Measurements from ENCODE around the gene MS4A4E. TPM values are rescaled to one million over a fixed set of nuclear protein-coding genes. Genes with fewer than 3 reads are reported as not detected.

MS4A4E gene
- total RNA-seq, 1 donor from 2014 or later = not detected

DNA sequence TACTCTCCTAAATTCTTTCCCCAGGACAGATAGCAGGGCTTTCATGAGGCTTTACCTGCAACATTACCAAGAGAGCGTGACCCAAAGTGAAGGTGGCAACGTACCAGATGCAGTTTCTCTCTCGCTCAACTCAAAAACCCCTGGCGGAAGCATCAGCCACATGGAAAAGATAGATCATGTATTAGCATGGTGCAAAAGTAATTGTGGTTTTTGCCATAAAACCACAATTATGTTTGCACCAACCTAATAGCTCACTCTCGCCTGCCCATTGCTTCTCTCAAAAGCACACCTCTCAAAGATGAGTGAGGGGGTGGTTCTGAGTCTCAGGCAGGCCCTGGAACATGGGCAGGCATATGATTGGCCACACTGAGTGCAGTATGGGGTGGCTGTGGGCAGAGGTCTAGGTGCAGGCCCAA, 67.1 kb downstream of the MS4A4E start:
- Mint-ChIP-seq H3K27me3 (ENCODE audit: insufficient read depth, low read depth) (no peaks in the 10 kb centered on the region), H3K4me3 (no peak overlapping the region), H3K4me1 (no peaks in the 10 kb centered on the region), H3K36me3 (no peaks in the 10 kb centered on the region), H3K27ac (no peak overlapping the region), H3K9me3 (peaks cover 2% of the 10 kb centered on the region)
- no peaks in the 10 kb centered on the region for H3K36me3 ChIP-seq
- H3K9ac ChIP-seq = no peak overlapping the region
- no peaks in the 10 kb centered on the region for H3F3A ChIP-seq (ENCODE audit: low read depth)
- no peaks in the 10 kb centered on the region for H3K4me1 ChIP-seq
- TF ChIP-seq EZH2phosphoT487 (IDR thresholded peaks at IDR 0.05) (no peak), EZH2 (IDR thresholded peaks at IDR 0.05) (no peak)
- TF ChIP-seq, protein P1, sequence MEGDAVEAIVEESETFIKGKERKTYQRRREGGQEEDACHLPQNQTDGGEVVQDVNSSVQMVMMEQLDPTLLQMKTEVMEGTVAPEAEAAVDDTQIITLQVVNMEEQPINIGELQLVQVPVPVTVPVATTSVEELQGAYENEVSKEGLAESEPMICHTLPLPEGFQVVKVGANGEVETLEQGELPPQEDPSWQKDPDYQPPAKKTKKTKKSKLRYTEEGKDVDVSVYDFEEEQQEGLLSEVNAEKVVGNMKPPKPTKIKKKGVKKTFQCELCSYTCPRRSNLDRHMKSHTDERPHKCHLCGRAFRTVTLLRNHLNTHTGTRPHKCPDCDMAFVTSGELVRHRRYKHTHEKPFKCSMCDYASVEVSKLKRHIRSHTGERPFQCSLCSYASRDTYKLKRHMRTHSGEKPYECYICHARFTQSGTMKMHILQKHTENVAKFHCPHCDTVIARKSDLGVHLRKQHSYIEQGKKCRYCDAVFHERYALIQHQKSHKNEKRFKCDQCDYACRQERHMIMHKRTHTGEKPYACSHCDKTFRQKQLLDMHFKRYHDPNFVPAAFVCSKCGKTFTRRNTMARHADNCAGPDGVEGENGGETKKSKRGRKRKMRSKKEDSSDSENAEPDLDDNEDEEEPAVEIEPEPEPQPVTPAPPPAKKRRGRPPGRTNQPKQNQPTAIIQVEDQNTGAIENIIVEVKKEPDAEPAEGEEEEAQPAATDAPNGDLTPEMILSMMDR (IDR thresholded peaks at IDR 0.05) = no peak
- no peaks in the 10 kb centered on the region for H3K9me3 ChIP-seq (ENCODE audit: low read depth)
- no peak overlapping the region for H3K4me3 ChIP-seq
- no peak for DNase-seq (ENCODE audit: low spot score)
- no peaks in the 10 kb centered on the region for H4K20me1 ChIP-seq (ENCODE audit: low read depth)
- no peaks in the 10 kb centered on the region for H3K27me3 ChIP-seq
- no peaks in the 10 kb centered on the region for H3K79me2 ChIP-seq (ENCODE audit: low read depth)
- H3K4me2 ChIP-seq = no peak overlapping the region
- H3K27ac ChIP-seq = no peak overlapping the region
- H2AFZ ChIP-seq (replicated peaks) = no peak overlapping the region

DNA sequence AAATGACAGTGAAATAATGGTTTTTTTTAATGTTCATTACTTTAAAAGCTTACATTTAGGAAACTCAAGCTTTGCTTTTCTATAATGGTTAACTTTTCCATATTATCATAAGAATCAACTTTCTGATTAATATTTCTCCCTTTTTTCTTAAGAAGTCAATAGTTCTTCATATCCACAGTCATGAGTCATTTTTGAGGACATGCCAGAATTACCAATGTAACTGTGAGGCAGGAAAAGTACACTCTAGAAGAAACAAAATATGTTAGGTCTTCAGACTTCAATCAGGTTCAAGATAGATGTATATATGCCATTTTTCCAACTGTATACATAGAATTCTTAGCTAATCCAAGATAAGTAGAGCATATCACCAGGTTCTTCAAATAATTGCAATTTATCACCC, 70.9 kb downstream of the MS4A4E start:
- peaks cover 27% of the 10 kb centered on the region for H3K9me3 Mint-ChIP-seq
- H3K27ac Mint-ChIP-seq = no peak overlapping the region
- no peaks in the 10 kb centered on the region for H3K4me1 Mint-ChIP-seq
- Histone ChIP-seq H3K9ac (no peak overlapping the region), H3K79me2 (ENCODE audit: low read depth) (no peaks in the 10 kb centered on the region), H2AFZ (replicated peaks) (no peak overlapping the region), H3K27ac (no peak overlapping the region), H3K27me3 (no peaks in the 10 kb centered on the region), H3K9me3 (ENCODE audit: low read depth) (peaks cover 10% of the 10 kb centered on the region), H3K4me3 (no peak overlapping the region), H4K20me1 (ENCODE audit: low read depth) (no peaks in the 10 kb centered on the region), H3K36me3 (no peaks in the 10 kb centered on the region), H3K4me2 (no peak overlapping the region), H3K4me1 (no peaks in the 10 kb centered on the region), H3F3A (ENCODE audit: low read depth) (no peaks in the 10 kb centered on the region)
- no peaks in the 10 kb centered on the region for H3K36me3 Mint-ChIP-seq
- TF ChIP-seq EZH2 (IDR thresholded peaks at IDR 0.05) (no peak), EZH2phosphoT487 (IDR thresholded peaks at IDR 0.05) (no peak)
- TF ChIP-seq, protein P1 (IDR thresholded peaks at IDR 0.05) = no peak
- DNase-seq (ENCODE audit: low spot score) = no peak
- no peaks in the 10 kb centered on the region for H3K27me3 Mint-ChIP-seq (ENCODE audit: insufficient read depth, low read depth)
- no peak overlapping the region for H3K4me3 Mint-ChIP-seq

DNA sequence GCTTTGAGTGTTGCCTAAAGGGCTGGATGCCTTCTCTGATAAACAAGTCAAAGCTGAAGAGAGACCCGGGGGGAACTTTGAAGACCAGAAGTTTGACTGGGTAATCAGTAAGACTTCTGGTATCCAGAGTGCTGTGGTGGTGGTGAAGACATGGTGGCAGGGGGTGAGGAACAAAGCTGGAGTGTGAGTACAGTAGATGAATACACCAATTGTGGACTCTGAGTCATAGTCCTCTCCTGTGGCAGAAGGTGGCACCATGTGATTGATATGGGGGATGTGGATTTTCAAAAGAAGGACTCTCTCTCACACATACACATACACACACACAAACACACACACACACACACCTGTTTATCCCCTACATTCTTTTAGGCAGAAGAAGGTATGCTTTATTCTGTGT, 72.4 kb downstream of the MS4A4E start:
- Histone ChIP-seq H3K9me3 (ENCODE audit: low read depth) (peaks cover 10% of the 10 kb centered on the region), H3K79me2 (ENCODE audit: low read depth) (no peaks in the 10 kb centered on the region), H3K27me3 (no peaks in the 10 kb centered on the region), H3K4me3 (no peak overlapping the region), H3F3A (ENCODE audit: low read depth) (no peaks in the 10 kb centered on the region), H3K36me3 (no peaks in the 10 kb centered on the region), H2AFZ (replicated peaks) (no peak overlapping the region), H3K4me1 (no peaks in the 10 kb centered on the region), H4K20me1 (ENCODE audit: low read depth) (no peaks in the 10 kb centered on the region), H3K4me2 (no peak overlapping the region), H3K27ac (no peak overlapping the region), H3K9ac (no peak overlapping the region)
- Mint-ChIP-seq H3K9me3 (peaks cover 27% of the 10 kb centered on the region), H3K36me3 (no peaks in the 10 kb centered on the region), H3K27ac (no peak overlapping the region), H3K27me3 (ENCODE audit: insufficient read depth, low read depth) (no peaks in the 10 kb centered on the region), H3K4me3 (no peak overlapping the region), H3K4me1 (no peaks in the 10 kb centered on the region)
- no peak for TF ChIP-seq EZH2 (IDR thresholded peaks at IDR 0.05)
- TF ChIP-seq, protein P1 (IDR thresholded peaks at IDR 0.05) = no peak
- TF ChIP-seq EZH2phosphoT487 (IDR thresholded peaks at IDR 0.05) = no peak
- no peak for DNase-seq (ENCODE audit: low spot score)
